ENCODE measurements around the gene LRRC71.

DNA sequence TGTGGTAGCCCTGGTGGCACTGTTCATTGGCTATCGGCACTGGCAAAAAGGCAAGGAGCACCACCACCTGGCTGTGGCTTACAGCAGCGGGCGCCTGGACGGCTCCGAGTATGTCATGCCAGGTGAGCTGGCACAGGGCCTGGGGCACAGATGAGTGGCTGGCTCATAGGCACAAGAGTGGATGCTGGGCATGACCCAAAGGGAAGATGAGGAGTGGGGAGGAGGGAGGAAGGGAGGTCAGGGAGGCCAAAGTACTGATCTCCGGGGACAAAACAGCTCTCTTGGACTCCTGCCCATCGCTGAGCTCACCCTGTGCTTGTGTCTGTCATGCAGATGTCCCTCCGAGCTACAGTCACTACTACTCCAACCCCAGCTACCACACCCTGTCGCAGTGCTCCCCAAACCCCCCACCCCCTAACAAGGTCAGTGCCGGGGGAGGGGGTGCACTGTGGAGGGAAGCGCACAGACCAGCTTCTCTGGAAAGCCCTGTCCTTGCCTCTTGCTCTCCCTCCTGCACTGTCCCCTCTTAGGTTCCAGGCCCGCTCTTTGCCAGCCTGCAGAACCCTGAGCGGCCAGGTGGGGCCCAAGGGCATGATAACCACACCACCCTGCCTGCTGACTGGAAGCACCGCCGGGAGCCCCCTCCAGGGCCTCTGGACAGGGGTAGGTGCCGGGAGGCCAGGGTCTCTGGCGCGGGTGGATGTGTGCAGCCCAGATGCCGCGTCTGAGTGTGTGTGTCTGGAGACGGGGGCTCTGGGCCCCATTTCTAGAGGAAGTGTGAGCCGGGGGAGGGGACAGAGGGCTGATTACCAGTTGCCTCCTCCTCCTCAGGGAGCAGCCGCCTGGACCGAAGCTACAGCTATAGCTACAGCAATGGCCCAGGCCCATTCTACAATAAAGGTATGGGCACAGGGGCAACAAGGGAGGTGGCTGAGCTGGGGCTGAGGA is 7.3 kb upstream of the LRRC71 start:
- TF ChIP-seq, protein P1, sequence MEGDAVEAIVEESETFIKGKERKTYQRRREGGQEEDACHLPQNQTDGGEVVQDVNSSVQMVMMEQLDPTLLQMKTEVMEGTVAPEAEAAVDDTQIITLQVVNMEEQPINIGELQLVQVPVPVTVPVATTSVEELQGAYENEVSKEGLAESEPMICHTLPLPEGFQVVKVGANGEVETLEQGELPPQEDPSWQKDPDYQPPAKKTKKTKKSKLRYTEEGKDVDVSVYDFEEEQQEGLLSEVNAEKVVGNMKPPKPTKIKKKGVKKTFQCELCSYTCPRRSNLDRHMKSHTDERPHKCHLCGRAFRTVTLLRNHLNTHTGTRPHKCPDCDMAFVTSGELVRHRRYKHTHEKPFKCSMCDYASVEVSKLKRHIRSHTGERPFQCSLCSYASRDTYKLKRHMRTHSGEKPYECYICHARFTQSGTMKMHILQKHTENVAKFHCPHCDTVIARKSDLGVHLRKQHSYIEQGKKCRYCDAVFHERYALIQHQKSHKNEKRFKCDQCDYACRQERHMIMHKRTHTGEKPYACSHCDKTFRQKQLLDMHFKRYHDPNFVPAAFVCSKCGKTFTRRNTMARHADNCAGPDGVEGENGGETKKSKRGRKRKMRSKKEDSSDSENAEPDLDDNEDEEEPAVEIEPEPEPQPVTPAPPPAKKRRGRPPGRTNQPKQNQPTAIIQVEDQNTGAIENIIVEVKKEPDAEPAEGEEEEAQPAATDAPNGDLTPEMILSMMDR (IDR thresholded peaks at IDR 0.05): no peak
- TF ChIP-seq POLR2A (IDR thresholded peaks at IDR 0.05): no peak

Data from body of pancreas (tissue), 4 donors.